HK-2 (cell line): ENCODE measurements around the gene CELF4.

ENCODE experiments used
- DNase-seq: peaks from one replicate; pipeline ENCODE4 v3.0.0-alpha.2; 2018; ENCODE audit not compliant: unreplicated experiment

Gene CELF4

DNA sequence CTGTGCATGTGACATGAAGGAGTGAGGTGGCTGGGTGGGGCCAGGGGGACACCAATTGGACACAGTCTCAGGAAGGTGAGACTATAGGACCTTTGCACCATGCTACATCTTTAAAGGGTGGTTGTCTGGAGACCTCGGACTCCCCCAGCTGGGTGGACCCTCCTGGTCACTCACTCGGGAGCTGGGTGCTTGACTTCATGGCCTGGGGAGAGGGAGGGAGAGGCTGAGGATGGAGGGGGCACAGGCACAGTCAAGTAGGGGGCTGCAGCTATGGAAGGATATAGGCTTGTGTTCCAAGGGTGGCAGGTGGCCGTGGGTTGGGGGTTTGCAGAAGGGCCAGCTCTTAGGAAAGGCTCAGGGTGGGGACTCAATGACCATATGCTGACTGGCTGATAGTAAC is 7.1 kb upstream of the CELF4 start:
- no peak for DNase-seq

DNA sequence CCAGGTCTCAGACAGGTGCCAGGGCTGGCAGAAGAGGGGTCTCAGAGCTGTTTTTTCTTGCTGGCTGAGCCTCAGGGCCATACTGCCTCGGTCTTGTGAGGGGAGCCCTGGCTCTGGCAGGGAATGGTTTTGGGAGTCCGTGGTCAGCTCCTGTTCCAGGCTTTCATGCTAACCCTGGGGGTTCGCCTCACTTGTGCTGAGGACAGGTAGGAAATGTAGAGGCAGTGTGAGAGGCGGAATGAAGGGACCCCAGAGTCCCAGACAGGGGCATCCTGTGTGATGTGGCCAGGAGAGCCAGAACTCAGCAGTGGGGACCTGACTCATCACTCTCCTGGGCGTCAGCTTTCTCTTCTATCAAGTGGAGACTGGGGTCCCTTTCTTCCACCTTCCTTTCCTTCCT is 5.7 kb upstream of the CELF4 start:
- no peak for DNase-seq

DNA sequence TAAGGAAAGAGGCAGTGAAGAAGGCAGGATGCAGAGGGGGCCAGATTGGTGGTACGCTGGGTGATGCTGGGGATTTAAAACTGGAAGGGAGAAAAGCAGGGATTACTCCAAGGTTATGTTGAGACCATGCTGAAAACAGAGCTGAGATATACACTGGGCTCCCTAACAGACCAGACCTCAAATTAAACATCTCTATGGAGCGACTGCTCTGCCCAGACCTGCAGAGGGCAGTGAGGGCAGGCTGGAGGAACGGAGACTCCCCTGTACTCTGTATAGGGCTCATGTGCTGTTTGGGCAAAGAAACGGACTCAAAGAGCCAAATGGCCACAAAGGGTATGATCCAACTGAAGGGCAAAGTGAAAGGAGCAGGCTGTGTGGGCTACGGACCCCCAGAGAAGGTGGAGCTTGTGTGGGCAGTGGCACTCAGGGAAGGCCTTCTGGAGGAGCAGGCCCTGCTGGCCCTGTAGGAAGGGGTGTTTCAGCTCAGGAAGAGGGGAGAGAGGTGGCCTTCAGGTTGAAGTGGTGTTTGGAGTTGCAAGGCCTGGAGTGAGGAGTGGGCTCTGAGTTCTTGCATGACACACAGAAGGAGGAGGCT is 4.8 kb upstream of the CELF4 start:
- DNase-seq: no peak

DNA sequence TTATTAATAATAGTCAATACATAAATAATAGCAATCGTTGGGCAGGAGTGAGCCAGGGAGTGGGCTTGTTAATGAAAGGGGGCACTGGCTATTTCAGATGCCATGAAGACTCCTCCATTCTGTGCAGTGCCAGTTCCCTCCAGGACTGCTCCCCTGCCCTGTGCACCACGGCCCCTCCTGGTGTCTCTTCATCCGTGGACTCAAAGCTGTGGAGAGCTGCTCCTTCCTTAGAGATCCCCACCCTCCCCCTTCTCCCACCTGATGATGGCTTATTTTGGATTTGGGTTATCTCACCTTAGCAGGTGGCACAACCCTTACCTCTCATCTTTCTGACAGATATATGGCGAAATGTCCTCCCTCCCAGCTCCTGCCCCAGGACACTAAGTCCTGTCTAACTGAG is 3.1 kb upstream of the CELF4 start:
- DNase-seq: no peak

DNA sequence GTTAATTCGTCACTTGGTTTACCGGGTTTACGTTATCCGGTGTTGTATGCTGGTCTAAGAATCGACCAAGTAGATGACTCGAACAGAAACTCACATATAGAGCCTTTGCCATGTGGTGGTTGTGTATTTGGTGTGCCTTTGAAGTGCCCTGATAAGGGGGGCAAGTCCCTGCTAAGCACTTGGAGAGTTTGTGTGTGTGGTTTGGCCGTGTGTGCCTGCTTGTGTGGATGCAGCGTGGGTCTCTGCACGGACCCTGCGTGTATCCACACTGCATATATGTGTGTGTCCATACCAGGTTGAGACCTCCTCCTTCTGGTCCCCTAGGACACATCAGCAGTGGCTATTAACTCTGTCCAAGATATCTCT is 2.4 kb upstream of the CELF4 start:
- DNase-seq: no peak

DNA sequence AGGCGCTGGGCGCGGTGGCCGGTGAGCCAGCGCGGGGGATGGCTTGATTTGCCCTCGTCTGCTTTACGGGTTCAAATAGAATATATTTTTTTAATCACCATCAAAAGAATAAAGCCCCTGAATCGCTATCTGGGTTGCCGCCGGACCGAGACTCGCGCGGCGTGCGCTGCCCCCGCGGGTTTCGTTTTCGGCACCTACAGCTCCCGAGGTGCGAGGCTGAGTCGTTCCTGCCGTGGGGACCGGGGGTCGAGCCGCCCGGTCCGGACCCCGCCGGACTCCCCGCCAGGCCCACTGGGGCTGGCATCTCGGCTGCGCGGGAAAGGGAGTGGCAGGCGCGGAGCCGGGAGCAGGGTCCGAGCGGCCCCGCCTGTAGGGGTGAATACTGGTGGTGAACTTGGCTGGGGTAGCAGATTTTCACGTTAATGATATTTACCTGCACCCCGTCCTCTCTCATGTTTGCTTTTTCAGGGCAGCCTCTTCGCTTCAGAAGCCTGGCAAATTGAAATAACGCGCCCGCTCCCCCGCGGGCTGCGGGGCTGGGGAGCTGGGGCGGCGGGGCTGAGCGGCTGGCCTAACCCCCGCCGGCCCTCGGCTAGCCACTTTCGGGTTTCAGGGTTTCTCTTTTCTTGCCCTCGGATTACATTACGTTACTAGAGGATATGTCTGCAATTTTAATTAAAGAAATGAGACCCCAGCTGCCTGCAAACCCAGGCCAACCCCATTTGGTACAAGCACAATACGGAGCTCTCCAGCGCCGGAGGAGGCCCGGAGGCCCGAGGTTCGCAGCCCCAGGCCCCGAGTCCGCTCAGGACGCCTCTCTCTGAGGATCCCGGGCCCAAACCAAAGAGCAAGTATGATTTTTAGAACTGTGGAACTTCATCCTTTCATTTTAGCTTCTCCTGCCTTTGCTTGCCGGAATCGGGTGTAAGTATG is 1.7 kb upstream of the CELF4 start:
- no peak for DNase-seq

DNA sequence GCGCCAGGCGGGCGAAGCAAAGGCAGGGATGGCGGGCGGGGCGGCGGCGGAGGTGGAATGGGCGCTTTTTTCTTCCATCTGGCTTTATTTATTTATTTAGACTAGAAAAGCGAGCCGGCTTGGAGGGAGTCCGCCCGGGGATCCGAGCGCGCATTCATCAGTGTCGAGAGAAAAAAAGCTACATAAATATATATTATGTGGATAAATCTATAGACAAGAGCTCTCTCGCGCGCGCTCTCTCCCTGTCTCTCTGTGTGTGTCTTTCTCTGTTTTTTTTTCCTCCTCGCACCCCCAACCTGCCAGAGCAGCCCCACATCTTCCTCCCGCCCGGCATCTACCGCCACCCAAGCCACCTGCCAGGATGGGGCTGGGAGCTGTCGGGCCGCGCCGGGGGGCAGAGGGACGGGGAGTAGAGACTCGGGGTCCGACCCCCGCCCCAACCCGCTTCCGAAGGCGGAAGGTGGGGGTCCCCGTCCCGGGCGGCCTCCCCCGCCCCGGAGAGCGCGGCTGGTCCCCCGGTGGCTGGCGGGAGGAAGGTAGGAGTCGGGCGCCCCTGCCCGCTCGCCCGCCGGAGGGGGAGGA is 972 bp upstream of the CELF4 start:
- no peak for DNase-seq

DNA sequence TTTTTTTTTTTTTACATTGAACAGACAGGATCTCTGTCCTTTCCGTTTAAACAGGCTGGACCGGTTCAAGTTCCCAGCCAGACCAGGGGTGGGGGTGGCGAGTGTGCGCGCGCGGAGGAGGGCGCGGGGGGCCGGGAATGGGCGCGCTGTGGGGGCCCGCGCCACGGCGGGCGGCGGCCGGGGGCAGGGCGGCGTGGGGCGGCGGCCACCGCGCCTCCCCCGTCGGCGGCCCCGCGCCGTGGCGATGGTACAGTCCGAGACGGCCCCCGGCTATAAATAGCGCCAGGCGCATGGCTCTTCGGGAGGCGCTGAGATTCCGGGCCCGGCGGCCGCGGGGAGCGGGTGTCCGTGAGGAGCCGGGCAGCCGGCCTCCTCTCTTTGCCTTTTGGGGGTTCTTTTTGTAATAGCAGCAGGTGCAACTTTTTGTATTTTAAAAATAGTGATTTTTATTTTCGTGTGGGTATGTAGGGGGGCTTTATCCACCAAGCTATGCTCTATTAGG is 430 bp upstream of the CELF4 start:
- DNase-seq: peak; percentile 66

DNA sequence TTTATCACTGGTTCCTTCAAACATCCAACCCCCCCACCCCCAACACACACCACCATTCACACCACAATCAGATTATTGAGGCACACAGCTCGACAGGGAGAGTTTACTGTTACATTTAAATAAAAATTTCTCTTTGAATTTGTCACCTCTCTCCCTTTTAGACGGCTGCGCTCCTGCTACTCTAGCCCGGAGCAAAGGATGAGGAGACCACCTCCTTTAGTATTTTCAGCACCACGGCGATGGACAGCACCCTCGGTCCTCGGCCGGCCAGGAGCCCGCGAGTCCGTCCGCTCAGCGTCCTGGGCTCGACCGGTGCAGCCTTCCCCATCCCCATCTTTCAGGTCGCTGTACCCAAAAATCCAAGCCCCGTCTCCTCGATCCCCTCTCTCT is 892 bp downstream of the CELF4 start:
- DNase-seq: peak; percentile 44

DNA sequence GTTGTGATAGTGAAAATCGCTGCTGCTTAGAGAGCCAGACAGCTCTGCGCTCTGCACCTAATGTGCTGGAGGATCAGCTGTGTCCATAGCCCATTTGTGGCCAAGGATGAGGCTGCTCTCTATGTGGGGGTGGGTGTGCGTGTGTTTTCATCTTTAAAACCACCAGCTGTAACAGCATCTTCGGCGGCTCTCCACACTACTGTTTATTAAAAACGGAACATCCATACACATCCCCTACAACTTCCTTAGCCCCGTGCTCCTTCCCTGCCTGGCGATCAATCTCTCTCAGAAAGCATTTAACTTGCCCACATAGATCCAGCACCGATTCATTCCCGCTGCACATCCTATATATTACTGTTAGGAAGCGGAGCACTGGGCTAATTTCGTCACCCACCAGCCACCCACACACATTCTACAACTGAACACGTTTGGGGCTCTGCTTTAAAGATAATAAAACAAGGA is 1.6 kb downstream of the CELF4 start:
- no peak for DNase-seq

DNA sequence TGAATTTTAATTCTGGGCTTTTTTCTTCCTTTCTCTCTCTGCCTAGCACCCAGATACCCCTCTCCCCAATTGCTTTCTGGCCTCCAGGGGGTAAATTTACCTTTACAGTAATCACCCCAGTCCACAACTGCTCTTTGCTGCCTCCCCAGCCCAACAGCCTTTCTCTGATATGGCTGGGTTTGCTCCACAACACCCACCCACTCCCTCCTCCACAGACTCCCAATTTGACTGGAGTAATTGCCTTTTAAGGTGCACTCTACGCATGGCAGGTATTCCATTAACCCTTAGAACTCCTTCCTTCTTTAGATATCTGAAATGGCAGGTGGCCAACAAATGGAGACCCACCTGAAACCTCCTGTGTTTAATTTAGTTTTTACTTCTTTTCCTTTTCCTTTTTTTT is 3.6 kb downstream of the CELF4 start:
- DNase-seq: no peak

DNA sequence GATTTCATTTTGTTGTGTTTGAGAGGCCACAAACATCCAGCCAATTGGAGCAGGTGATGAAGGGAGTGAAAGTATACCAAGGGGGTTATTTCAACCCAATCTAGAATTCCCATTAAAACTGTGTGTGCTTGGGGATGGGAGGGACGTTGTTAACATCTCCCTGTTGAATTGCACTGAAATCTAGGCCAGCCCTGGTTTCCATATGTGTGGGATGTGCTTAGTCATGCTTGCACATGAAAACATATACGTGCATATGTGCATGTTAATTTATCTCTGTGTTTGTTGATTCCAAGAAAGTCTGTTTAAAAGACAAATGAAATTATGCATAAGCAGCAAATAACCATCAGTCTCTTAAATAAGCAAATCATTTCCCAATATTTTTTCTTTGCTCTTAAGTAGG is 5.6 kb downstream of the CELF4 start:
- DNase-seq: no peak

DNA sequence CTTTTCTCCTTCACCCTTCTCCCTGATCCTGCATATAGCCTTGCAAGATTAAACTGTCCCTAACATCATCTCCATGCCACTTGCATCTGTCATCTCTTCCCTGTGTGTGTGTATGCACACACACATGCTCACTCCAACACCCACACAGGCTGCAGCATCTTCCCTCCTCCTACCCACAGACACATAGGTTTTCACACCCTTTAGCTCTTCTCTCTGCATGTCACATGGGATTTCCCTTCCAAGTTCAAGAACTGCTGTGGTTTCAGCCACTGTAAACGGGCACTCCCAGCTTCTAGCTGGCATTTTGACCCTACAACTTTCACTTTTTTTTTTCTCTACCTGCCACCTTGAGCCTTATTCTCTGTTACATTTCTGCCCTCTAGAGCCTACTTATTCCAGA is 6.4 kb downstream of the CELF4 start:
- no peak for DNase-seq

DNA sequence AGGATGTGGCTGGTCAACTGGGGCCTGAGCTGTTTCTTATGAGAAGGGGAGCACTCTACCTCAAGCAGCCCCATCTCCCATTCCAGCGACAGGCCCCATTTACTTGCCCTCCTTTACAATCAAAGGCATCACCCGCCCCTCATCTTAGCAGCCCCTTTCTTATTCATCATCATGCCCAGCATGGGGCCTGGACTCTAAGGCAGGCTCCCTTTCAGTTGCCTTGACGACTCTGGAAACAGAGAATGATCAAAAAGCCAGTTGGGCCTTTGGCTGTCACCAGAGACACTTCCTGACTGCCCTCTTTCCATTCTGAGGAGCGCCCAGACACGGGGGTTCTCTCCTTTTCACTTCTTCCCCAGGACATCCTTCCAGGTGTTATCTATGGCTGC is 11.2 kb downstream of the CELF4 start:
- DNase-seq: no peak

DNA sequence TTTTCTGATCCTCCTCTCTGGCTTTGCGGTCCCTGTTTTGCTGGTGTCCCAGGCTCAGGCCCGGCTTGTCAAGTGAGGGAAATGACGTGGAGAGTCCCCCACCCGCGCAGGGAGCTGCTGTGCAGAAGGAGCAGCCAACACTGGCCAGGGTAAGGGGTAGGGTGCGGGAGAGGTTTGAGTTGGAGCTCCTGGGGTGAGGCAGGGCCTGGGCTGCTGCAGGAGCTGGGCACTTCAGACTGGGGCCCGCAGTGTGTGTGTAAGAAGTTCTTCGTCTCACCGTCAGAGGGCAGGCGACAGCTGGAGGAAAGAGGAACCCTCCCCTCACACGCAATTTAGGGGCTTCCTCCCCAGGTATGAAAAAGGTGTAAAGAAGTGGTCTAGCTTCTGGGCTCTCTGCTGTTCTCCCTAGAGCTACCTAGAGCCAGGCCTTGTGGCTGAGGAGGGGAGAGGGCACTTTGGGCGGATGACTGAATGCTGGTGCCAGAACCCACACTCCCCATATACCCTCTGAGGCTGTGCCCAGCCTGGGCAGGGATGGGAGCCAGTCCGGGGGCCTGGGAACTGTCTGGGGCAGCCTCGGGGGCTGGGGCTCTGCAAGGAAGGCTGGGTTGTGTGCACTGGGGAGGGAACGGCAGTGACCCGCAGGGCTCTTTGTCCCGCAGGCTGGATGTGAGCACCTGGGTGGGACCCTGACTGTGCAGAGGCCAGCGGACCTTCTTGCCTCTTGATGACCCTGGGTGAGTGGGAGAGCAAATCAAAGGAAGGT is 11.8 kb downstream of the CELF4 start:
- DNase-seq: no peak

DNA sequence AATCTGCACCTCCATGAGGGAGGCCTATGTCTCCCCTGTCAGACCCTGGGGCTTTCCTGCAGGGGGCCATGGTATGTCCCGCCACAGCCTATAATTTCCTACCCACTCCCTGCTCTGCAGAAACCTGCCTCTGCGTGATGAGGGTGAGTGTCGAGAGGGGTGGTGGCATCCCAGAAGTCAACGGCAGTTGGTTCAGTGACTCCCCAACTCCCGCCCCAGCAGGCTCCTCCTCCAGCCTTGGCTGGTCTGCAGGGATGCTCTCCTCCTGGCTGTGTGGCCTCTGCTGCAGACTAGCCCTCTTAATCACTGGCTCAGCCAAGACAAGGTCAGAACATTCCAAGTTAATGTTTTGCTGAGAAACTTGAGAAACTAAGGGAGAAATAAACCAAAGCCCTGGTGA is 13.3 kb downstream of the CELF4 start:
- DNase-seq: no peak

DNA sequence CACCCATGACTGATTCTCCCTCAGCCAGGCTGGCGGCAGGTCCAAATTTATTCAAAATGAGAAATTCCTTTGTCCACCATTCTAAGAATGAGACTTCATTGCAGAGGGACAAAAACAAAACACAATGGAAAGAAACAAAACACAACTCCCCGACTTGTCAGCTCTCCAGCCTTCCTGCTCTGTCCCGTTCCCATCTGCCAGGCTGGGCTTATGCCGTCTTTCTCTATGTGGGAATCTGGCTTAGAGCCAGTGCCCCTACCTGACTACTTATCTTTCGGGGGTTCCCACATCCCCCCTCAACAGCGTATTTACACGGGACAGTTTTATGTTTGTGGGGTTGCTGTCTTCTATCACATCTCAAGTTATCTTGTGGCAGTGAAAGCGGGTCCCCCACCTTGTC is 13.8 kb downstream of the CELF4 start:
- no peak for DNase-seq

DNA sequence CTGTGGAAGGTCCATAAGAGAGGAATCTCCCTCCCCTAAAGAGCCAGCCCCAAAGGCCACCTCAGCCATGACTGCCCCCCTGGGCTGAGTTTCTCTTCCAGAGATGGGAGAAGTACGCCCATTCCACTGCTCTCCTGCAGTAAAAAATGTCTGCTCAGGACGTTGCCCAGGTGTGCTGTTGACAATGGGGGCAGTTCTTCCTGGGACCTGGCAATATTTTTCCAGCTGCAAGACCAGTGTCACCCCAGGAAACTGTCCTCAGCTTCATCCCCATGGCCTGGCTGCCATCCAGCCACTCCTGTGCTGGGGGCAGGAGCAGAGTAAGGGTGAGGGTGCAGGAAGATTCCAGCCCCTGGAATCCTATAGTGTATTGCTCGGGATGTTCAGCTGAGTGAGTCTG is 14.3 kb downstream of the CELF4 start:
- no peak for DNase-seq

DNA sequence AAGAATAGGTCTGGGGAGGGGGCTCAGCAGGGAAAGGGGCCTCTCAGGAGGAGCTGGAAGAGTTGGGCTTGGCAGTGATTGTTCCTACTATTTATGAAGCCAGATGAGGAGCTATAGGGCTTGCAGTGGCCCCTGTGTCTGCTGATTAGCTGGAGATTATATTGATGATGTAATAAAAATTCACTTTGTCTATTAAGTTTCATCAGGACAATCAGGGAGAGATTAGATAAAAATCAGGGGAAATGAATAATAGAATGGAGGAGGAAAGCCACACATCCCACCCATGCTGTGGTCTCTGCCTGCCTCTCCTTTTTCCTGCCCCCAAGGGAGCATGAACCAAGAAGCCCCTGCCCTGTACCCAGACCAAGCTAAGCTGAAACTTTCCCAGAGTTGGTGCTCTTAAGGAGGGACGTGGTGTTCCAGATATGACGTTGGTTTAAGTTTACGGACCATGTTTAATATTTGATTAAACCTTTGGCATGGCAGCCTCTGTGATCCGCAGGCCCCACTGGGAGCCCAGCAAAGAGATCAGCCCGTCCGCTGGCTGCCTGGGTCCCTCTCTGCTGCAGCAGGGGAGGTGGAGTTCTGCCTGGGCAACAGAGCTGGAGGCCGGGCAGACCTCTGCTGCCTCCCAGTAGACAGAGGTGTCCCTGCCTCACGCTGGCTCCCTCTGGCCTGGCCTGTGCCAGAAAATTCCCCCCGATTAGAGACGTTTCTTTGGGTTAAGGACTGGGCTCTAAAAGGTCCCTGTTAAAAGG is 15.3 kb downstream of the CELF4 start:
- no peak for DNase-seq

DNA sequence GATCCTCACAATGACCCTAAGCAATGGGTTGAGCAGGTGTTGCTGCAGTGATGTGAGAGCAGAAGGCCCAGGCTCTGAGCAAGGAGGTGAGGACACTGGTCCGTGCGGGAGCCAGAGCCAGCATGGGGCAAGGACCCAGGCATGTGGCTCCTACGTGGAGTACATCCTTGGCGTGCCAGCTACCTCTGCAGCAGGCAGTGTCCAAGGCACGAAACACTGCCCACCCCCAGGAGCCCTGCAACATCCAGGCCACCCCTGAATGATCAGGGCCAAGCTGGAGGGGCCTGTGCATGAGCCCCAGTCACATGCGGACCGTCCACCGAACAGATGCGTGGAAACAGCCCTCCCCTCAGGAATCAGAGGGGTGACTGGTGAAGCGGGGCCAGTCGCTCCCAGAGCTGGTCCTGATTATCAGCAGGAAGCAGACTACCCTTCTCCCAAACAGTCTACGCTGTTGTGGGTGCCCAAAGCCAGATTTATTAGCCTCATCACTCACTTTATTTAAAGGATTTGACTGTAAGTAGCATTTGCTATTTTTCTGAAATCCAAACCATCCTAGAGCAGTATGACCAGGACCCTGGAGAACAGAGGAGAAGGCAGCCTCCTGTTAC is 16.8 kb downstream of the CELF4 start:
- no peak for DNase-seq

DNA sequence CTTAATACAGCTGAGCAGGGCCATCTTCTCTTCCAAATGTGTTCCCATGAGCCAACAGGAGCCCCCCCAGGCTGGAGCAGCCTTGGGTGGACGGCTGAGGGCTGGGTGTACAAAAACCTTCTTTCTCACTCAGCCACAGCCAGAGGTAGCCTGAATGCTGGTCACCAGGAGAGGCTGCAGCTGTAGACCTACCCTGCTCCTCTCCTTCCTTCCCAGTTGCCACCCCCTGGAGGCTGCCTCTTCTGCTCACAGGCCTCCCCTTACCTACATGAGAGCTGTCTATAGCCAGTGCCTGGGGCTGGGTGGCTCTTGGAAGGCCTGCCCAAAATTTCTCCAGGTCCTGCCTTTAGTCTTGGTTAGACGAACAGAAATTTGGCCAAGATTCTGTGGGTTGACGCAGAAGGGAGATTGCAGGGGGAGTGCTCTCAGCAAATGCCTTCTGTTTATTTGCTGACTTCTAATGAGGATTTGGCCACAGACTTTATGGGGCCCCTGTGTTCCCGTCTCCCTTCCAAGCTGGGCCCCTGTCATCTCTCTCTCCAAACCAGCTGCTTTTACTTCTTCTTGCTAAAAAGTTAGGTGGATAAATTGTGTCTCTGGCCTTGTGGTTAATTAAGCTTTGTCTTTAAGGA is 18.3 kb downstream of the CELF4 start:
- no peak for DNase-seq
